Hepatic stellate cell (primary cell): ENCODE measurements around the gene HDDC3.

Experiments
- DNase-seq: peaks from one replicate; pipeline ENCODE4 v3.0.0; 2011; ENCODE audit warnings: low spot score

The HDDC3 gene, protein sequence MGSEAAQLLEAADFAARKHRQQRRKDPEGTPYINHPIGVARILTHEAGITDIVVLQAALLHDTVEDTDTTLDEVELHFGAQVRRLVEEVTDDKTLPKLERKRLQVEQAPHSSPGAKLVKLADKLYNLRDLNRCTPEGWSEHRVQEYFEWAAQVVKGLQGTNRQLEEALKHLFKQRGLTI

DNA sequence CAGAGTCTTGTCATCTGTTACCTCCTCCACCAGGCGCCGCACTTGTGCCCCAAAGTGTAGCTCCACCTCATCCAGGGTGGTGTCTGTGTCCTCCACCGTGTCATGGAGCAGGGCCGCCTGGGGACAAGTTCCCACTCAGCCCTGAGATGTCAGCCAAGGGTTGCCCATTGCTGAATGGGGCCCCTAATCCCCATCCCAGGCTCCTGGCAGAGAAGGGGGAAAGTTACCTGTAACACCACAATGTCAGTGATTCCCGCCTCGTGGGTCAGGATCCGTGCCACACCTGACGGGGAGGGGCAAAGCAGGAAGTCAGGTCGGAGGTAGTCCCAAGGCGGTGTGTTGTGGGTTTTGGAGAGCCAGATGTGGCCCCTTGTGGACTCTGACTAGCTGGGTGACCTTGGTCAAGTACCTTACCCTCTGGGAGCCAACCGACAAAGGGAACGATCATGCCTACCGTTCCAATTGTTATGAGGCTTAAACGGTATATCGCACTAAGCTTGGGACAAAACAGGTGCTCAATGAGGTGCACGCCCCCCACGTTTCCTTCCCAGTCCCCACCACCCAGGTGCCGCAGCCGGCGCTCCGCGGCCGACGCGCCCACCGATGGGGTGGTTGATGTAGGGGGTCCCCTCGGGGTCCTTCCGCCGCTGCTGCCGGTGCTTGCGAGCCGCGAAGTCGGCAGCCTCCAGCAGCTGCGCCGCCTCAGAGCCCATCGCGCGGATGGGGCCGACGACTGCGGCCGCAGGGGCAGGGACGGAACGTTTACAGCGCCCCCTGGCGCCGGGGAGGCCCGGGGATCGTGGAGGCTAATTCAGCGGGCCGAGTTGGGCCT, at the start of gene HDDC3:
Gene HDDC3, minus strand, starts transcription at position 722 of the 832 bp plus-strand sequence. Its CDS starts 9 bp downstream, at position 713.
- DNase-seq = peak; percentile 97

DNA sequence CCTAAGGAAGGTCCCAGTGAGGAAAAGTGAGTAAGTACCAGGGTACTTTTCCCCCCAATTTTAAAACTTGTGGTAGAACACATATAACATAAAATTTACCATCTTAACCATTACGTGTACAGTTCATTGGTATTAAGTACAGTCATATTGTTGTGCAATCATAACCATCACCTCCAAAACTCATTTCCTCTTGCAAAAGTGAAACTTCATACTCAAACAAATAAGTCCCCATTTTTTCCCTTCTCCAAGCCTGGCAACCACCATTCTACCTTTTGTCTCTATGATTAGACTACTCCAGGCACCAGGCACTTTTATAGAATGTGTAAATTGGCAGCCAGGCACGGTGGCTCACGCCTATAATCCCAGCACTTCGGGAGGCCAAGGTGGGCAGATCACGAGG, 49.8 kb upstream of the HDDC3 start:
- no peak for DNase-seq

- DNase-seq = no peak
These were observed 49.3 kb upstream of the HDDC3 start for GRCh38 chr15:90981681-90982080.

DNA sequence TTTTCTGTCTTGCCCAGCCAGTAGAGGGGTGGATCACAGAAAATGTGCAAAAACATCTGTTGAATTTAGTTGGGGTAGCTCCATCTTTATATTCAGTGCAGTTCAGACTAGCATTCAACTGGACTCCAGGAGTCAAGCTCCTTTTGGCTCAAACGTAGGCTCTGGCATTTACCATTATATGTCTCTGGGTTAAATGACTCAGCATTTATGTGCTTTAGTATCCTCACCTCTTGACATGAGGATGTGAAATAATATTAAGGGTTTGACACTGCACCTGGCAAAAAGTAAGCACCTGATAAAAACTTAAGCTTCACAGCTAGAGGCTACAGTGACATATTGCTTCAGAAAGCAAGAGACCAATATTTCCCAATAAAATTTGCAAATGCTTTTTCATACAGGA, 47.2 kb upstream of the HDDC3 start:
- no peak for DNase-seq

GRCh38 chr15:90974216-90974615, 41.9 kb upstream of the HDDC3 start:
- no peak for DNase-seq

- DNase-seq = no peak
These were observed 39.8 kb upstream of the HDDC3 start for GRCh38 chr15:90972133-90972532.

- DNase-seq = no peak
These were observed 37.9 kb upstream of the HDDC3 start for GRCh38 chr15:90970274-90970673.

- no peak for DNase-seq
These were observed 36.1 kb upstream of the HDDC3 start for GRCh38 chr15:90968434-90968833.

- no peak for DNase-seq
These were observed 34.9 kb upstream of the HDDC3 start for GRCh38 chr15:90967206-90967605.

- no peak for DNase-seq
These were observed 33.9 kb upstream of the HDDC3 start for GRCh38 chr15:90966262-90966661.

DNA sequence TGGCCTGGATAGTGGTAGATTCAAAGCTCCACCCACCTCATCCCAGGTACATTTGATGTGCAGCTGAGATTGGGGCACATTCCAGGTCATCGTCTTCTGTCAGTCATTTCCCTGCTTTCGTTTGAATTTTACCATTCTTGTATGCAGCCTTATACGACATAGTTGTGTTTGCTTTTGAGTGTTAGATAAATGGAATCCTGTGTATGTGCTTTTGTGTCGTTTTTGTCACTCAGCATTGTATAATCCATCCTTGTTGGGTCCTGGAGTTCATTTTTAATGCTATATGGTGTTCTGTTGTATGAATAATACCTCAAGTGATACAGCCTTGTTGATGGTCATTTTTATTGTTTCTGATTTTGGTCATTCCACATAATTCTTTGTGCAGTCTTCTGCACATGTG, 29.7 kb upstream of the HDDC3 start:
- DNase-seq = no peak

GRCh38 chr15:90960298-90961091, 28.1 kb upstream of the HDDC3 start:
- DNase-seq = no peak

DNA sequence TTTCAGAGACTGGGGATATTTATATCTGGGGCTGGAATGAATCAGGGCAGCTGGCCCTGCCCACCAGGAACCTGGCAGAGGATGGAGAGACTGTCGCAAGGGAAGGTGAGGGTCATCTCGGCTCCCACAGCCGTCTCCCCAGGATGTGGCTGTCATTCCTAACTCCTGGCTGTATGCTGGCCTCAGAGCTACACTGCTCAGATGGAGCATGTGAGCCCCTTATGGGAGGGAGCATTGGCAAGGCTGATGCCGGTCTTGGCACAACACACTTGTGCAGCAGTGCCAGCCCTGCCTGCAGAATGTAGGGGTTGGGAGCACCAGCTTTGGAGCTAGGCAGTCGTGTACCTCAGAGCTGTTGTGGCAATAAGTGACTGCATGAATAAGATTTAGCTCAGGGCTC, 27.5 kb upstream of the HDDC3 start:
- peak; percentile 37 for DNase-seq

GRCh38 chr15:90959028-90959595, 26.8 kb upstream of the HDDC3 start:
- no peak for DNase-seq

DNA sequence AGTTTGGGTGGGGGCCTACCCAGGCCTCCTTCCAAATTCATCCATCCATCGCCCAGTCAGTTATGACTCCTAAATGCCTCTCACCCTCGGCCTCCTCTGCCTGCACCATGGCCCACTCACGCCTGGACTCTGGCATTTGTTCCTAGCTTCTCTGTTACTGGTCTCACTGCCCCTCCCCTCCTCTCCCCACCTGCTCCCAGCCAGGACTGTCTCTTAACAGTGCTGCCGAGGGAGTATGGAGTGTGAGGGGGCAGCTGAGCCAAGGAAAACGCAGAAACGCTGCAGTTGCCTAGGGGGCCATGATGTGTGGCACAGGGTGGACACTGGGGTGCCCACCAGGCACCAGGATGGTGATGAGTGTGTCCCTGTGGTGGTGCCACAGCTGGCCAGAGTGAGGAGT, 25.4 kb upstream of the HDDC3 start:
- no peak for DNase-seq

- DNase-seq = peak; percentile 51
These were observed 24.9 kb upstream of the HDDC3 start for GRCh38 chr15:90957031-90957790.

GRCh38 chr15:90956274-90957030, 24.1 kb upstream of the HDDC3 start:
- DNase-seq = peak; percentile 94

DNA sequence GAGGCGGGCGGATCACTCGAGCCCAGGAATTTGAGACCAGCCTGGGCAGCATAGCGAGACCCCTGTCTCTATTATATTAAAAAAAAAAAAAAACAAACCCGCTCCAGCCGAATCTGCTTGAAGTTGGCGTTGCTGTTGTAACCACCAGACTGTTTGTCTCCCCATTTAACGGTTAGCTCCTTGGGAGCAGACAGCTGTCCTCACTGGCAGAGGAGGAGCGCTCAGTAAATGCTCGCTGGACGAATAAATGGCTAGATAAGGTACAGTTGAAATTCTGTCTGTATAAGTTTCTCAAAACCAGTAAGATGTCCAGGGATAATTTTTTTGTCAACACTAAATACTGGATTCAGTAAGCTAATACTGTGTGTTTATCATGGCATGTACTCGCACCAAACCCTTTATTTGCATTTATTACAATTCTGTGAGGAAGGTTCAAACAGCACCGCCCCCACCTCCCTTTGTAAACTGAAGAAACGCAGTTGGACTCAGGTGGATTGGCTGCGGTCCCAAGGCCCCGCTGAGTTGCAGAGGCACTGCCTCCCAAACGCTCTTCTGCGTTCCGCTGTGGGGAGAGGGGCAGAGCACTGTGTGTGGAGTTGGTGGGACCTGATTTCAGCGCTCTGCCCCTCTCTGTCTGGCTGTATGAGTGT, 23.4 kb upstream of the HDDC3 start:
- DNase-seq = no peak

- peak; percentile 100 for DNase-seq
These were observed 22.6 kb upstream of the HDDC3 start, which contains the start of gene RCCD1 for GRCh38 chr15:90954712-90955623. Gene RCCD1, plus strand, starts transcription at chr15:90954884. Its CDS starts 1,851 bp downstream, at chr15:90956735.
